Tibial nerve (tissue), 3 donors: ENCODE measurements around the gene ALB.

ENCODE experiments used
- POLR2A ChIP-seq, 2 donors: fragments of 450-650 bp; IDR thresholded peaks; one replicate each; pipeline ENCODE4 v1.6.1; 2017; ENCODE audit warnings: antibody characterized with exemption in 2 of 2, mild to moderate bottlenecking in 2 of 2, moderate library complexity in 2 of 2
- TF ChIP-seq, protein P1 (sequence below), 5 experiments: fragments of 200-600 bp in 3 of 5; fragments of 450-650 bp in 2 of 5; sonication (generic) in 3 of 5; IDR thresholded peaks; one replicate each; pipeline ENCODE4 v1.5.1; 2016 to 2019; ENCODE audit warnings: antibody characterized with exemption in 5 of 5, mild to moderate bottlenecking in 3 of 5, moderate library complexity in 2 of 5

- TF ChIP-seq, protein P1, sequence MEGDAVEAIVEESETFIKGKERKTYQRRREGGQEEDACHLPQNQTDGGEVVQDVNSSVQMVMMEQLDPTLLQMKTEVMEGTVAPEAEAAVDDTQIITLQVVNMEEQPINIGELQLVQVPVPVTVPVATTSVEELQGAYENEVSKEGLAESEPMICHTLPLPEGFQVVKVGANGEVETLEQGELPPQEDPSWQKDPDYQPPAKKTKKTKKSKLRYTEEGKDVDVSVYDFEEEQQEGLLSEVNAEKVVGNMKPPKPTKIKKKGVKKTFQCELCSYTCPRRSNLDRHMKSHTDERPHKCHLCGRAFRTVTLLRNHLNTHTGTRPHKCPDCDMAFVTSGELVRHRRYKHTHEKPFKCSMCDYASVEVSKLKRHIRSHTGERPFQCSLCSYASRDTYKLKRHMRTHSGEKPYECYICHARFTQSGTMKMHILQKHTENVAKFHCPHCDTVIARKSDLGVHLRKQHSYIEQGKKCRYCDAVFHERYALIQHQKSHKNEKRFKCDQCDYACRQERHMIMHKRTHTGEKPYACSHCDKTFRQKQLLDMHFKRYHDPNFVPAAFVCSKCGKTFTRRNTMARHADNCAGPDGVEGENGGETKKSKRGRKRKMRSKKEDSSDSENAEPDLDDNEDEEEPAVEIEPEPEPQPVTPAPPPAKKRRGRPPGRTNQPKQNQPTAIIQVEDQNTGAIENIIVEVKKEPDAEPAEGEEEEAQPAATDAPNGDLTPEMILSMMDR (IDR thresholded peaks at IDR 0.05), result no peak
- TF ChIP-seq POLR2A (IDR thresholded peaks at IDR 0.05), result no peak
Measured at GRCh38 chr4:73445383-73446335, 41.6 kb downstream of the ALB start.
